ENCODE results near the gene HECTD2.
"Not testable (repeated sequence)": the region's sequence is repeated elsewhere in the genome, so short reads cannot be mapped to it uniquely, and the experiment has no call there.

HECTD2 gene

GRCh38 chr10:91412354-91413087, 2.4 kb downstream of the HECTD2 start:
- DNase-seq (ENCODE audit: low read depth), result no peak

GRCh38 chr10:91415816-91416215, 5.7 kb downstream of the HECTD2 start:
- DNase-seq (ENCODE audit: low read depth), result no peak

GRCh38 chr10:91416339-91416855, 6.3 kb downstream of the HECTD2 start:
- DNase-seq (ENCODE audit: low read depth), result no peak

- no peak for DNase-seq (ENCODE audit: low read depth)
These were observed 8.3 kb downstream of the HECTD2 start for GRCh38 chr10:91418416-91418815.

GRCh38 chr10:91420868-91421267, 10.7 kb downstream of the HECTD2 start:
- no peak for DNase-seq (ENCODE audit: low read depth)

GRCh38 chr10:91422915-91423314, 12.8 kb downstream of the HECTD2 start:
- no peak for DNase-seq (ENCODE audit: low read depth)

- no peak for DNase-seq (ENCODE audit: low read depth)
These were observed 13.9 kb downstream of the HECTD2 start for GRCh38 chr10:91424016-91424415.

- no peak for DNase-seq (ENCODE audit: low read depth)
These were observed 22.0 kb downstream of the HECTD2 start for GRCh38 chr10:91432175-91432574.

GRCh38 chr10:91433620-91434019, 23.5 kb downstream of the HECTD2 start:
- DNase-seq (ENCODE audit: low read depth), result no peak

- no peak for DNase-seq (ENCODE audit: low read depth)
These were observed 23.9 kb downstream of the HECTD2 start for GRCh38 chr10:91434041-91434440.

GRCh38 chr10:91435241-91435640, 25.1 kb downstream of the HECTD2 start:
- no peak for DNase-seq (ENCODE audit: low read depth)

GRCh38 chr10:91438228-91438627, 28.1 kb downstream of the HECTD2 start:
- DNase-seq (ENCODE audit: low read depth), result not testable (repeated sequence)

- no peak for DNase-seq (ENCODE audit: low read depth)
These were observed 34.4 kb downstream of the HECTD2 start for GRCh38 chr10:91444211-91445182.

- DNase-seq (ENCODE audit: low read depth), result no peak
These were observed 41.9 kb downstream of the HECTD2 start for GRCh38 chr10:91452063-91452462.

GRCh38 chr10:91453535-91453934, 43.4 kb downstream of the HECTD2 start:
- no peak for DNase-seq (ENCODE audit: low read depth)

GRCh38 chr10:91455135-91455534, 45.0 kb downstream of the HECTD2 start:
- DNase-seq (ENCODE audit: low read depth), result not testable (repeated sequence)

GRCh38 chr10:91460681-91461080, 50.5 kb downstream of the HECTD2 start:
- DNase-seq (ENCODE audit: low read depth), result no peak

GRCh38 chr10:91462423-91462822, 52.3 kb downstream of the HECTD2 start:
- no peak for DNase-seq (ENCODE audit: low read depth)

GRCh38 chr10:91464500-91464899, 54.4 kb downstream of the HECTD2 start:
- no peak for DNase-seq (ENCODE audit: low read depth)

GRCh38 chr10:91465261-91465660, 55.1 kb downstream of the HECTD2 start:
- no peak for DNase-seq (ENCODE audit: low read depth)

- DNase-seq (ENCODE audit: low read depth), result no peak
These were observed 57.0 kb downstream of the HECTD2 start for GRCh38 chr10:91467114-91467513.

- DNase-seq (ENCODE audit: low read depth), result no peak
These were observed 61.5 kb downstream of the HECTD2 start for GRCh38 chr10:91471602-91472001.

GRCh38 chr10:91472911-91473310, 62.8 kb downstream of the HECTD2 start:
- no peak for DNase-seq (ENCODE audit: low read depth)

Measured in stimulated activated CD8-positive, alpha-beta memory T cell treated with anti-CD3 and anti-CD28 coated beads, Interleukin-15, amount 100 ng/mL, for 24 hours (primary cell).